ENCODE data around the gene SPIB.

DNA sequence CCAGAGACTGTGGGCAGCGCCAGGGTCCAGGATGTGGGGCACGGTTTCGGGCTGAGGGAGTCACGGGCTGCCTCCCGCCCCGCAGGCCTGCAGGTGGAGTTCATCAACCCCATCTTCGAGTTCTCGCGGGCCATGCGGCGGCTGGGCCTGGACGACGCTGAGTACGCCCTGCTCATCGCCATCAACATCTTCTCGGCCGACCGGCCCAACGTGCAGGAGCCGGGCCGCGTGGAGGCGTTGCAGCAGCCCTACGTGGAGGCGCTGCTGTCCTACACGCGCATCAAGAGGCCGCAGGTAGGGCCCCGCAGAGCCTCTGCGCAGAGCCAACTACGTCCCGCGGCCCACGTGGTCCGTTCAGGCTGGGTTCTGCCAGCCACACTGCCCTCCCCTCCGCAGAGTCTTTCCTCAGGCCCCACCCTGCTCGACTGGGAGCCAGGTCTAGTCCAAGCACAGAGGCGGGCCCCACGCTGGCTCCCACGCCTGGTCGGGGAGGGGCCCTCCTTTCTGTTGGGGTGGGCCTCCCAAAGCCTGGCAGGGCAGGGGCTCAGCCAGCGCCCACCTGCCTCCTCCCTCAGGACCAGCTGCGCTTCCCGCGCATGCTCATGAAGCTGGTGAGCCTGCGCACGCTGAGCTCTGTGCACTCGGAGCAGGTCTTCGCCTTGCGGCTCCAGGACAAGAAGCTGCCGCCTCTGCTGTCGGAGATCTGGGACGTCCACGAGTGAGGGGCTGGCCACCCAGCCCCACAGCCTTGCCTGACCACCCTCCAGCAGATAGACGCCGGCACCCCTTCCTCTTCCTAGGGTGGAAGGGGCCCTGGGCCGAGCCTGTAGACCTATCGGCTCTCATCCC is 36.6 kb upstream of the SPIB start:
- TF ChIP-seq CTCF (optimal IDR thresholded peaks at IDR 0.05 in 1 of 3, IDR thresholded peaks at IDR 0.05 in 1 of 3, conservative IDR thresholded peaks at IDR 0.05 in 1 of 3; ENCODE audit: extremely low read depth in 1 of 3, insufficient read depth in 2 of 3, low read length in 3 of 3) (no peak), EZH2 (IDR thresholded peaks at IDR 0.05; ENCODE audit: low read length) (no peak)
